ENCODE data around the gene CD22. TPM values are rescaled to one million over a fixed set of nuclear protein-coding genes. Genes with fewer than 3 reads are reported as not detected.

The CD22 gene
- total and polyA plus RNA-seq, 2 donors (not counting 3 experiments of a cell fraction or from before 2014, with no cell fraction given) = not detected

DNA sequence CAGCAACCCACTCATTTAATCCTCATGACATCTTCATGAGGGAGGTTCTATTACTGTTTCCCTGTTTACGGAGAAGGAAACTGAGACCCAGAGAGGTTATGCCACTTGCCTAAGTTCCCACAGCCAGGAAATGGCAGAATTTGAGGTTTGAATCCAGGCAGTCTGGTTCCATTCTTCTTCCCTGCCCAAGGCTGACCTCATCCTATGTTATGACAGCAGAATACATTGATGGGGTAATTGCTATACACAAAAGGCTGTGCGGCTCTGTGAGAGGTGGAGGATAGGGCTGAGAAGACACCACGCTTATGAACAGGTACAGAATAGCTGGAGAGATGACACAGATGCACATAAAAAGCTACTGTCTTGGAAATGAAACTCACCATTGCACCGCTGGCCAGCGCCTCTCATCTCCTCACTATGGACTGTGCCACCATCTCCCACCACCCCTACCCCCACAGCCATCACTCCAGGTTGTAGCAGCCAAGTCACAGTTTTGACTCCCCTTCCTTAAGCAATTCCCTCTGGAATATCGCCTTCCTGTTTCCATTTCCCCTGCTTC is 25.6 kb upstream of the CD22 start:
- Histone ChIP-seq H3K4me1 (ENCODE audit: control insufficient read depth, extremely low read depth, insufficient read depth, low read length) (no peaks in the 10 kb centered on the region), H3K9ac (replicated peaks; ENCODE audit: extremely low read depth, insufficient read depth, low read length) (no peak overlapping the region), H3K79me2 (ENCODE audit: control insufficient read depth, insufficient read depth, low read length) (no peaks in the 10 kb centered on the region), H3K4me2 (ENCODE audit: insufficient read depth, low read length) (no peak overlapping the region), H3K27me3 (ENCODE audit: control insufficient read depth in 2 of 2, insufficient read depth in 2 of 2, low read length in 2 of 2) (no peaks in the 10 kb centered on the region), H3K36me3 (ENCODE audit: control insufficient read depth in 2 of 2, extremely low read depth in 1 of 2, insufficient read depth in 2 of 2, low read length in 2 of 2) (no peaks in the 10 kb centered on the region), H3K9me3 (replicated peaks; ENCODE audit: control insufficient read depth, insufficient read depth, low read length) (no peaks in the 10 kb centered on the region), H3K9me1 (replicated peaks; ENCODE audit: control insufficient read depth, extremely low read depth, insufficient read depth, low read length) (no peaks in the 10 kb centered on the region), H2AFZ (ENCODE audit: low read depth, low read length) (no peak overlapping the region), H3K27ac (ENCODE audit: insufficient read depth, low read depth, low read length) (no peak overlapping the region), H4K20me1 (replicated peaks; ENCODE audit: control insufficient read depth, extremely low read depth, insufficient read depth, low read length) (no peaks in the 10 kb centered on the region), H3K4me3 (replicated peaks in 1 of 3; ENCODE audit: insufficient read depth in 1 of 3, low read depth in 1 of 3, low read length in 3 of 3) (no peak overlapping the region)
- FAIRE-seq = no peak
- dilution Hi-C loops (cut with MboI; ENCODE audit: extremely low pct_ligation_motif_present, low sequenced_read_pairs) (no loop called here), intact Hi-C loops (cut with micrococcal nuclease) (no loop called here)
- TF ChIP-seq JUN (IDR thresholded peaks at IDR 0.05; ENCODE audit: borderline replicate concordance, insufficient read depth, insufficient read length, low read depth) (no peak), MYC (IDR thresholded peaks at IDR 0.05; ENCODE audit: low read depth, low read length) (no peak), EZH2 (IDR thresholded peaks at IDR 0.05; ENCODE audit: borderline replicate concordance, low read depth, low read length, severe bottlenecking) (no peak), GATA2 (IDR thresholded peaks at IDR 0.05; ENCODE audit: insufficient read depth, insufficient read length, low read depth, low read length) (no peak), FOS (IDR thresholded peaks at IDR 0.05; ENCODE audit: borderline replicate concordance, insufficient read depth, low read length) (no peak), POLR2AphosphoS5 (IDR thresholded peaks at IDR 0.05; ENCODE audit: insufficient read depth, low read depth, low read length) (no peak), POLR2A (IDR thresholded peaks at IDR 0.05; ENCODE audit: low read depth, low read length) (no peak)
- TF ChIP-seq, protein P1, sequence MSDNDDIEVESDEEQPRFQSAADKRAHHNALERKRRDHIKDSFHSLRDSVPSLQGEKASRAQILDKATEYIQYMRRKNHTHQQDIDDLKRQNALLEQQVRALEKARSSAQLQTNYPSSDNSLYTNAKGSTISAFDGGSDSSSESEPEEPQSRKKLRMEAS (IDR thresholded peaks at IDR 0.05; ENCODE audit: insufficient read depth, insufficient read length) = no peak
- TF ChIP-seq, protein P2, sequence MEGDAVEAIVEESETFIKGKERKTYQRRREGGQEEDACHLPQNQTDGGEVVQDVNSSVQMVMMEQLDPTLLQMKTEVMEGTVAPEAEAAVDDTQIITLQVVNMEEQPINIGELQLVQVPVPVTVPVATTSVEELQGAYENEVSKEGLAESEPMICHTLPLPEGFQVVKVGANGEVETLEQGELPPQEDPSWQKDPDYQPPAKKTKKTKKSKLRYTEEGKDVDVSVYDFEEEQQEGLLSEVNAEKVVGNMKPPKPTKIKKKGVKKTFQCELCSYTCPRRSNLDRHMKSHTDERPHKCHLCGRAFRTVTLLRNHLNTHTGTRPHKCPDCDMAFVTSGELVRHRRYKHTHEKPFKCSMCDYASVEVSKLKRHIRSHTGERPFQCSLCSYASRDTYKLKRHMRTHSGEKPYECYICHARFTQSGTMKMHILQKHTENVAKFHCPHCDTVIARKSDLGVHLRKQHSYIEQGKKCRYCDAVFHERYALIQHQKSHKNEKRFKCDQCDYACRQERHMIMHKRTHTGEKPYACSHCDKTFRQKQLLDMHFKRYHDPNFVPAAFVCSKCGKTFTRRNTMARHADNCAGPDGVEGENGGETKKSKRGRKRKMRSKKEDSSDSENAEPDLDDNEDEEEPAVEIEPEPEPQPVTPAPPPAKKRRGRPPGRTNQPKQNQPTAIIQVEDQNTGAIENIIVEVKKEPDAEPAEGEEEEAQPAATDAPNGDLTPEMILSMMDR (IDR thresholded peaks at IDR 0.05; ENCODE audit: extremely low read depth in 1 of 2, insufficient read depth in 1 of 2, low read depth in 1 of 2, low read length in 2 of 2) = no peak
- DNase-seq (ENCODE audit: low read depth, low spot score) = no peak
- no TSS peak for BruUV-seq (replicated peaks)
- ChIA-PET POLR2A (no interaction called here), CTCF (no interaction called here)
